PFSK-1 (cell line): ENCODE results near the gene THG1L.

Experiments used
- POLR2AphosphoS5 ChIP-seq: IDR thresholded peaks from 2 replicates; pipeline ENCODE4 v1.6.1; 2012; ENCODE audit warnings: low read depth, mild to moderate bottlenecking, control low read depth, low read length, moderate library complexity
- TAF1 ChIP-seq: IDR thresholded peaks from 2 replicates; pipeline ENCODE4 v1.6.1; 2012; ENCODE audit warnings: low read length, control low read depth, borderline replicate concordance; ENCODE audit not compliant: insufficient read depth

DNA sequence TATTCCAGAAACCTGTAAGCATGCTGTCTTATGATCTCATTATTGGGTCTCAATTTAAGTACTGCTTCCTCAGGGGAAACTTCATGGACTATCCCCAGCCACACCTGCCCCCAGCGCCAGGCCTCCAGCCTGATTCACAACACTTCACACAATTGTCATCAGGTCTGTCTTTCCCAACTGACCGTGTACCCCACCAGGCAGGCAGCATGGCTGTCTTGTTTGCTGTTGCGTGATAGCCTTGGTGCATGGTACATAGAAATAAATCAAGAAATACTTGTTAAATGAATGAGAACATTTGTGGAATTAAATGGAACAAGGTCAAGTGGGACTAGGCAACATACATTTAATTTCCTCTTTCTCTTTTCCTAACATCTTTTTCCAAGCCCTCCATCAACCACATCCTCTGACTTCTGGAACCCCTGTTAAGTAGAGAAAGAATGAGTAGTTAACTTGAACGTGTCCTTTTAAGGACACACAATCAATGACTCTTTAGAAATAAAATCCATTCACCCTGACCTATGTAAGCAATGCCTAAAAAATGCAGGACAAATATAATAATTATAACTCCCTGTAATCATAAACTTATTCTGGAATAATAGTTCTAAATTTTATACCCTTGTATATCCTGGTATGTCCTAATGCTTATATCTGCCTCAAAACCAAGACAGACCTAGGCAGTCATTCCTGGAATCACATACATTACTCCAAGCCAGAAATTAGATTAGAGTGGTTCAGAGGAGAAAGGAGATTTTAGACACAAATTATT is 17.2 kb upstream of the THG1L start:
- TF ChIP-seq TAF1 (no peak), POLR2AphosphoS5 (no peak)
